SIG-M5 treated with dmso at 0.1 percent for 504 hours (cell line): ENCODE measurements around the gene LRRC3C.

Source experiments
- DNase-seq: peaks from one replicate; lab custom pipeline; 2025; ENCODE audit not compliant: unreplicated experiment; lab: John Stamatoyannopoulos, UW

The LRRC3C gene

GRCh38 chr17:39923836-39924690 is 3.5 kb upstream of the LRRC3C start:
- DNase-seq = no peak

GRCh38 chr17:39924691-39925055 is 2.9 kb upstream of the LRRC3C start:
- DNase-seq = no peak

- no peak for DNase-seq
Observed at GRCh38 chr17:39925282-39926134, 2.0 kb upstream of the LRRC3C start.

- DNase-seq = peak; percentile 35
Observed at GRCh38 chr17:39926135-39926587, 1.4 kb upstream of the LRRC3C start.

GRCh38 chr17:39926588-39927100 is 888 bp upstream of the LRRC3C start:
- peak; percentile 23 for DNase-seq

- DNase-seq = no peak
Observed at GRCh38 chr17:39927929-39928857, 661 bp downstream of the LRRC3C start.

GRCh38 chr17:39928858-39929645 is 1.5 kb downstream of the LRRC3C start:
- DNase-seq = peak; percentile 95

GRCh38 chr17:39929646-39930407 is 2.3 kb downstream of the LRRC3C start:
- DNase-seq = no peak

GRCh38 chr17:39933912-39934311 is 6.4 kb downstream of the LRRC3C start:
- no peak for DNase-seq

GRCh38 chr17:39934324-39934723 is 6.8 kb downstream of the LRRC3C start:
- DNase-seq = no peak

GRCh38 chr17:39935909-39936308 is 8.4 kb downstream of the LRRC3C start:
- DNase-seq = no peak

GRCh38 chr17:39937447-39937846 is 9.9 kb downstream of the LRRC3C start:
- no peak for DNase-seq

- DNase-seq = no peak
Observed at GRCh38 chr17:39938140-39938869, 10.8 kb downstream of the LRRC3C start.

- no peak for DNase-seq
Observed at GRCh38 chr17:39939106-39939505, 11.6 kb downstream of the LRRC3C start.

- DNase-seq = peak; percentile 41
Observed at GRCh38 chr17:39939588-39940419, 12.3 kb downstream of the LRRC3C start.

- no peak for DNase-seq
Observed at GRCh38 chr17:39943702-39944392, 16.3 kb downstream of the LRRC3C start.

GRCh38 chr17:39944393-39944711 is 16.8 kb downstream of the LRRC3C start:
- no peak for DNase-seq
